GM23338 (cell line): ENCODE results near the gene TMEM245. TPM values are rescaled to one million over a fixed set of nuclear protein-coding genes. Genes with fewer than 3 reads are reported as not detected.

Experiments
- ATAC-seq: fragments of 200-7000 bp; cut with Tn5 transposase; 3 replicates; pipeline ENCODE4 v1.9.1; 2020
- DNase-seq: peaks from one replicate; pipeline ENCODE4 v3.0.0-alpha.2; 2015; ENCODE audit warnings: low spot score
- H2AFZ ChIP-seq: fragments of 200-600 bp; sonication (generic); 2 replicates; pipeline ENCODE4 v1.8.0; 2016; ENCODE audit warnings: antibody characterized with exemption, mild to moderate bottlenecking, moderate library complexity
- H3F3A ChIP-seq: fragments of 200-600 bp; sonication (generic); replicated peaks from 2 replicates; pipeline ENCODE4 v1.8.0; 2017; ENCODE audit warnings: antibody characterized with exemption, mixed run types, low read depth
- H3K27ac ChIP-seq: fragments of 200-600 bp; sonication (generic); 2 replicates; pipeline ENCODE4 v1.6.1; 2016; ENCODE audit warnings: low read depth
- H3K27me3 ChIP-seq: fragments of 200-600 bp; sonication (generic); 2 replicates; pipeline ENCODE4 v1.8.0; 2016; ENCODE audit warnings: mild to moderate bottlenecking, mixed run types, moderate library complexity; ENCODE audit not compliant: insufficient read depth
- H3K36me3 ChIP-seq: fragments of 200-600 bp; sonication (generic); 2 replicates; pipeline ENCODE4 v1.8.0; 2016; ENCODE audit warnings: mild to moderate bottlenecking; ENCODE audit not compliant: insufficient read depth
- H3K4me1 ChIP-seq: fragments of 200-600 bp; sonication (generic); 2 replicates; pipeline ENCODE4 v1.8.0; 2016; ENCODE audit warnings: mild to moderate bottlenecking, moderate library complexity; ENCODE audit not compliant: insufficient read depth
- H3K4me2 ChIP-seq: fragments of 200-600 bp; sonication (generic); 2 replicates; pipeline ENCODE4 v1.7.1; 2017; ENCODE audit warnings: mixed run types
- H3K4me3 ChIP-seq: fragments of 200-600 bp; sonication (generic); 2 replicates; pipeline ENCODE4 v1.6.1; 2016; ENCODE audit warnings: mixed run types
- H3K79me2 ChIP-seq: fragments of 200-600 bp; sonication (generic); replicated peaks from 2 replicates; pipeline ENCODE4 v1.8.0; 2017; ENCODE audit warnings: mild to moderate bottlenecking; ENCODE audit not compliant: insufficient read depth
- H3K9me2 ChIP-seq: fragments of 200-600 bp; sonication (generic); 2 replicates; pipeline ENCODE4 v1.8.0; 2017; ENCODE audit not compliant: insufficient read depth
- H4K20me1 ChIP-seq: fragments of 200-600 bp; sonication (generic); replicated peaks from 2 replicates; pipeline ENCODE4 v1.8.0; 2017; ENCODE audit warnings: mild to moderate bottlenecking; ENCODE audit not compliant: insufficient read depth
- H3K27ac Mint-ChIP-seq: 2 replicates; pipeline ENCODE4 v1.8.0; 2020; ENCODE audit warnings: inconsistent platforms, mild to moderate bottlenecking, moderate library complexity, mixed read lengths
- H3K27me3 Mint-ChIP-seq: 3 replicates; pipeline ENCODE4 v1.8.0; 2022; ENCODE audit warnings: low read depth, mild to moderate bottlenecking, moderate library complexity, mixed read lengths, inconsistent platforms; ENCODE audit not compliant: insufficient read depth, poor library complexity
- H3K36me3 Mint-ChIP-seq: 3 replicates; pipeline ENCODE4 v1.8.0; 2021; ENCODE audit warnings: low read depth, mild to moderate bottlenecking, inconsistent platforms, moderate library complexity, mixed read lengths
- H3K4me1 Mint-ChIP-seq: 3 replicates; pipeline ENCODE4 v1.8.0; 2020; ENCODE audit warnings: mild to moderate bottlenecking, inconsistent platforms, mixed read lengths
- H3K4me3 Mint-ChIP-seq: 3 replicates; pipeline ENCODE4 v1.8.0; 2021; ENCODE audit warnings: moderate library complexity, mild to moderate bottlenecking, inconsistent platforms, mixed read lengths
- H3K9me3 Mint-ChIP-seq: 3 replicates; pipeline ENCODE4 v1.8.0; 2020; ENCODE audit warnings: moderate library complexity, mild to moderate bottlenecking, inconsistent platforms, mixed read lengths
- CREB1 ChIP-seq: fragments of 250-450 bp; sonication (Bioruptor Pico); IDR thresholded peaks from 2 replicates; pipeline ENCODE4 v1.5.0; 2020; ENCODE audit warnings: low read depth, mild to moderate bottlenecking, moderate library complexity
- CTCF ChIP-seq, 2 experiments: fragments of 200-600 bp in 1 of 2; sonication (generic) in 1 of 2; conservative IDR thresholded peaks; 2 replicates each; pipeline versions ENCODE4 v1.5.1 to v1.6.1; 2016 to 2017; ENCODE audit warnings: antibody characterized with exemption in 2 of 2, low read depth in 2 of 2, mild to moderate bottlenecking in 2 of 2, moderate library complexity in 1 of 2
- EZH2 ChIP-seq: fragments of 200-600 bp; sonication (generic); IDR thresholded peaks from one replicate; pipeline ENCODE4 v1.8.0; 2017; ENCODE audit warnings: antibody characterized with exemption, mild to moderate bottlenecking, low read depth; ENCODE audit not compliant: unreplicated experiment
- EZH2phosphoT487 ChIP-seq: fragments of 200-600 bp; sonication (generic); IDR thresholded peaks from one replicate; pipeline ENCODE4 v1.8.1; 2018; ENCODE audit warnings: antibody characterized with exemption; ENCODE audit not compliant: unreplicated experiment
- JUNB ChIP-seq: IDR thresholded peaks from one replicate; pipeline ENCODE4 v1.6.1; 2016; ENCODE audit warnings: antibody characterized with exemption; ENCODE audit not compliant: unreplicated experiment
- NANOG ChIP-seq: IDR thresholded peaks from 2 replicates; pipeline ENCODE4 v1.6.1; 2016; ENCODE audit warnings: antibody characterized with exemption, borderline replicate concordance
- POLR2AphosphoS5 ChIP-seq: IDR thresholded peaks from 2 replicates; pipeline ENCODE4 v1.6.1; 2016; ENCODE audit warnings: antibody characterized with exemption, low read depth
- REST ChIP-seq: IDR thresholded peaks from one replicate; pipeline ENCODE4 v1.6.1; 2018; ENCODE audit warnings: antibody characterized with exemption; ENCODE audit not compliant: unreplicated experiment
- STAT1 ChIP-seq: IDR thresholded peaks from one replicate; pipeline ENCODE4 v1.6.1; 2016; ENCODE audit warnings: antibody characterized with exemption; ENCODE audit not compliant: unreplicated experiment
- ZNF331 ChIP-seq: fragments of 250-450 bp; sonication (Bioruptor Pico); IDR thresholded peaks from 2 replicates; pipeline ENCODE4 v1.5.0; 2020; ENCODE audit warnings: low read depth, mild to moderate bottlenecking, moderate library complexity
- ZNF462 ChIP-seq: fragments of 250-450 bp; sonication (Bioruptor Pico); IDR thresholded peaks from 2 replicates; pipeline ENCODE4 v1.5.0; 2020; ENCODE audit warnings: mild to moderate bottlenecking, moderate library complexity
- polyA plus RNA-seq: library from polyadenylated mRNA; unstranded; fragments of >200 nt; fragmentation: Nextera tagmentation; extraction: Ambion mirVana; gene quantifications from 2 replicates; pipeline ENCODE4 v1.2.1, GENCODE V29; 2016
- total RNA-seq: library from RNA; depleted of rRNA; stranded (reverse); fragments of >200 nt; shearing (Covaris generic); gene quantifications from 2 replicates; pipeline ENCODE4 v1.2.3, GENCODE V29; 2014

TMEM245 gene
- total and polyA plus RNA-seq, 2 experiments from 2014 or later, result 17.3 to 64.1 TPM

- Histone ChIP-seq H4K20me1 (peaks cover 17% of the 10 kb centered on the region), H3K9me2 (no peaks in the 10 kb centered on the region), H2AFZ (no peak overlapping the region), H3K4me2 (no peak overlapping the region), H3K79me2 (peaks cover 24% of the 10 kb centered on the region; the same call in 1 of the 2 replicates), H3K4me3 (no peak overlapping the region), H3F3A (no peaks in the 10 kb centered on the region), H3K27me3 (no peaks in the 10 kb centered on the region), H3K27ac (no peak overlapping the region), H3K36me3 (peaks cover 8% of the 10 kb centered on the region; the same call in 1 of the 2 replicates), H3K4me1 (no peaks in the 10 kb centered on the region)
- no peak for TF ChIP-seq STAT1
- TF ChIP-seq EZH2phosphoT487, result no peak
- TF ChIP-seq ZNF462 (CRISPR knock-in tag), result no peak
- no peak for TF ChIP-seq POLR2AphosphoS5
- TF ChIP-seq CREB1 (CRISPR knock-in tag), result no peak
- H3K27me3 Mint-ChIP-seq, result peaks cover 3% of the 10 kb centered on the region
- no peak overlapping the region for H3K4me3 Mint-ChIP-seq
- no peak for DNase-seq
- H3K9me3 Mint-ChIP-seq, result no peaks in the 10 kb centered on the region
- no peak for ATAC-seq
- no peaks in the 10 kb centered on the region for H3K4me1 Mint-ChIP-seq
- H3K27ac Mint-ChIP-seq, result no peak overlapping the region
- peaks cover 12% of the 10 kb centered on the region for H3K36me3 Mint-ChIP-seq
Observed at GRCh38 chr9:108994695-108995094, 125.1 kb downstream of the TMEM245 start.

- no peak for DNase-seq
- no peak overlapping the region for H3K4me3 ChIP-seq
- Mint-ChIP-seq H3K9me3 (no peaks in the 10 kb centered on the region), H3K4me1 (no peaks in the 10 kb centered on the region), H3K4me3 (no peak overlapping the region), H3K36me3 (peaks cover 34% of the 10 kb centered on the region), H3K27ac (no peak overlapping the region), H3K27me3 (peaks cover 3% of the 10 kb centered on the region)
- peaks cover 8% of the 10 kb centered on the region for H4K20me1 ChIP-seq
- H3K79me2 ChIP-seq, result 0 out of 2 replicates have a peak, but pooled peaks cover 3% of the 10 kb centered on the region
- ATAC-seq, result no peak
- no peak overlapping the region for H2AFZ ChIP-seq
- no peaks in the 10 kb centered on the region for H3K9me2 ChIP-seq
- no peak overlapping the region for H3K27ac ChIP-seq
- H3K4me2 ChIP-seq, result no peak overlapping the region
- peaks cover 8% of the 10 kb centered on the region; the same call in 1 of the 2 replicates for H3K36me3 ChIP-seq
- H3K27me3 ChIP-seq, result no peaks in the 10 kb centered on the region
- H3F3A ChIP-seq, result no peaks in the 10 kb centered on the region
- no peaks in the 10 kb centered on the region for H3K4me1 ChIP-seq
- no peak for TF ChIP-seq NANOG
- TF ChIP-seq STAT1, result no peak
- no peak for TF ChIP-seq ZNF331 (CRISPR knock-in tag)
- TF ChIP-seq JUNB, result no peak
- TF ChIP-seq REST, result no peak
- TF ChIP-seq EZH2phosphoT487, result no peak
- TF ChIP-seq EZH2, result no peak
- no peak for TF ChIP-seq CREB1 (CRISPR knock-in tag)
- no peak for TF ChIP-seq CTCF (conservative IDR thresholded peaks at IDR 0.05; ENCODE audit: low read depth in 2 of 2)
Observed at GRCh38 chr9:108991479-108991878, 128.3 kb downstream of the TMEM245 start.
